NCI-H1436 (cell line): ENCODE data around the gene MBTPS2.
"Not testable (repeated sequence)": the region's sequence is repeated elsewhere in the genome, so short reads cannot be mapped to it uniquely, and the experiment has no call there.

Source experiments
- DNase-seq: peaks from one replicate; lab custom pipeline; 2025; lab: John Stamatoyannopoulos, UW

The MBTPS2 gene

DNA sequence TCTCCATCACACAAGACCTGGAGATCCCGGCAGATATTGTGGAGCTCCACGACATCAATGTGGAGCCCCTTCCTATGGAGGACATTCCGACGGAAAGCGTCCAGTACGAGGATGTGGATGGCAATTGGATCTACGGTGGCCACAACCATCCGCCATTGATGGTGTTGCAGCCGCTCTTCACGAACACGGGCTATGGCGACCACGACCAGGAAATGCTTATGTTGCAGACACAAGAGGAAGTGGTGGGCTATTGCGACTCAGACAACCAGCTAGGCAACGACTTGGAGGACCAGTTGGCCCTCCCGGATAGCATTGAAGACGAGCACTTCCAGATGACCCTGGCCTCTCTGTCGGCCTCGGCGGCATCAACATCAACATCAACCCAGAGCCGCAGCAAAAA lies 17.1 kb downstream of the MBTPS2 start:
- no peak for DNase-seq

DNA sequence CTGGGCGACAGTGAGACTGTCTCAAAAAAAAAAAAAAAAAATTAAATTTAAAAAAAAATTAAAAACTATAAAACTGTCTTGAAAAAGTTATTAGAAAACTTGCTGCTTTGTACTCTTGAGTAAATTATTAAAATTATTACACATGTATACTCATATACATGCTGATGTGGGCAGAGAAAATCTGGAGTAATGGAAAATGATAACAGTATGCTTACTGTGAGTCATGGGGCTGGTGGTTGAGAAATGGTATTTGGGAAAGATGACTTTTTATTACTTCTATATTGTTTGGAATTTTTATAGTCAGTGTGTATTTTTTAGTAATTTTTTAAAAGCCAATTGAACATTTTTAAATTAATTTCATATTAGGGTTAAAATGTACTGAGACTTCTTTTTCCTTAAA lies 23.8 kb downstream of the MBTPS2 start:
- DNase-seq, result no peak

- no peak for DNase-seq
These were observed 26.0 kb downstream of the MBTPS2 start for GRCh38 chrX:21865436-21865835.

DNA sequence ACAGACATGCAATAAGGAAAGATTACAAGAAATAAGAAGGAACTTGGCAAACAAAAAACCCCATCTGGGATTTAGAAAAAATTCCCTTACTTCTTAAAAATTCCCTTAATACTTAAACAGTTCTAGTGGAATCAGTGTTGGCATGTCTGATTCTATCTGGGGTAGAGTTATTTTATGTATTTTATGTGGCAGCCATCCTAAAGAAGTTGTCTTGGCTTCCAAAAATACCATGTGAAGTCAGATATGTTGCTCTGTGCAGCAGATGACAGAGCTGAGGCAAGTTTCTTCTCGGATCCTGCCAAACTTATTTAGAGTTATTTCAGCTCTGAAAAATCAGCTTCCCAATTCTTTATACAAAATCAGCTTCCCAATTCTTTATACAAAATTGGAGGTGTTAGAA lies 31.1 kb downstream of the MBTPS2 start:
- no peak for DNase-seq

DNA sequence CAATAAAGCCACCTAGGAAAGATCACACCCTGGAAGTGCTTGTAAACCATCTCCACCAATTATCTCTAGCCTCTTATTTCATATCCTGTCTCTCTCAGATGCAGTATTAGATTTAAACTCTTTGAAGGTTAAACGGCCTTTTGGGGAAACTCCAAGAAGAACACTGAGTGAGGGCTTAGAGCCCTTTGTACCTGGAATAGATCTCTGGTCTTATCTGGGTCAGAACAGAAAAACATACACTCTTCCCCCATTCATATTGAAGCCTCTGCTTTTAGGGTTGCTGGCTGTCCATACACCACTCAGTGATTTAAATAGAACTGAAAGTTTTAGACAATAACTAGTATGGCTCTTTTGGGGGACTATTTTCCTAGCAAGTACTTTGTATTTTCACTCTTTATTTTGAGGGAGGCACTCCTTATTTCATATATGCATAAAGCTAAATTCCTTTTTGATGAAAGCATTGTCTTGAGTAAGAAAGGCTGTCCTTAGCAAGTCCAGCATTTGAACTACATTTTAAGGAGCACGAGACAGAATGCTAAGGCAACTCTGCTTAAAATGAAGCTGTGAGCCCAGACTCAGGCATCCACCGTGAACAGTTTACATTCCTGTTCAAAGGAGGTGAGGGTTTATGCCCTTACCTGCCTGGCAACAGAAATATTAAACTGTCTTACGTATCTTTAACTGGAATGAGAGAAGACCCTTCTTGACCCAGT lies 33.8 kb downstream of the MBTPS2 start:
- DNase-seq, result no peak

- not testable (repeated sequence) for DNase-seq
These were observed 34.8 kb downstream of the MBTPS2 start for GRCh38 chrX:21874182-21874581.

DNA sequence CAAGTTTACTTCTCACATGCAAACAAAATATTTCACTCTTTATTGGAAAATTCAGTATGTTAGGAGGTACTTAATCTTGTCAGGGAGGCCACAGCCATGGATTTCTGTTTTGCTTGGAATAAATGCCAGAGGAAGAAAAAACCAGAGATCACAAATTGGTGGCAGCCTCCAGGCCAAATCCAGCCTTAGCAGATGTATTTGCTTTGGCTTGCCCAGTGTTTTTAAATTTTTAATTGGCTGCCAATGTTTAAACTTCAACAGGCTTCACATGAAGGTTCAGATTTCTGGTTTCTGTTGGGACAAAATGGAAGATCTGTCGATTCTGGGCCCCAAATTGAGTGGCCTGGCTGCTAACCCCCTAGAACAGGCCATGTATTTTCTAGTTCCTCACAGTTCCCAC lies 35.6 kb downstream of the MBTPS2 start:
- no peak for DNase-seq

DNA sequence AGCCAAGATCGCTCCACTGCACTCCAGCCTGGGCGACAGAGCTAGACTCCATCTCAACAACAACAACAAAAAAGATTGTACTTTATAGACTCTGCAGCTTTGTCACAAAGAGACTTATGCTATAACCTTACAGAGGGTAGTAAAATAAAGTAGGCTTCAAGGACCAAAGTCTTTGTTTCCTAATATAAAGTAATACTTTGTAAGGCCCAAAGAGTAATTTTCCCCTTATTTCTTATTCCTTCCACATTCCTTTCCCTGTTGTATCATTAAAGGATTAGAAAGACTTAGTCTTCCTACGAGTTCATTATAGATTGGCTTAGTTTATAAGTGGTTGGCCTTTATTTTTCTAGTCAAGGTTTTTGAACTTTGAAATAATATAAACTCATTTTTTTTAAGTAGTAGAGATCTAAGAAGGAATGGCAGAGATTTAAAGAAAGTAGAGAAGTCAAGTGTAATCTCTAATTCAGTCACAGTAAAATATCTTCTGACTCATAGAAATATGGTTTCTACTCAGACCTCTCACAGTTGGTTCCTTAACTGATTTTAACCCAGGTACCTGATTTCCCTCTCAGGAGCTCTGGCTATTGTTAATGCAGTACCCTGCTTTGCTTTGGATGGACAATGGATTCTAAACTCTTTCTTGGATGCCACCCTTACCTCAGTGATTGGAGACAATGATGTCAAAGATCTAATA lies 42.6 kb downstream of the MBTPS2 start:
- DNase-seq, result no peak

GRCh38 chrX:21883258-21883657 lies 43.8 kb downstream of the MBTPS2 start:
- DNase-seq, result no peak

DNA sequence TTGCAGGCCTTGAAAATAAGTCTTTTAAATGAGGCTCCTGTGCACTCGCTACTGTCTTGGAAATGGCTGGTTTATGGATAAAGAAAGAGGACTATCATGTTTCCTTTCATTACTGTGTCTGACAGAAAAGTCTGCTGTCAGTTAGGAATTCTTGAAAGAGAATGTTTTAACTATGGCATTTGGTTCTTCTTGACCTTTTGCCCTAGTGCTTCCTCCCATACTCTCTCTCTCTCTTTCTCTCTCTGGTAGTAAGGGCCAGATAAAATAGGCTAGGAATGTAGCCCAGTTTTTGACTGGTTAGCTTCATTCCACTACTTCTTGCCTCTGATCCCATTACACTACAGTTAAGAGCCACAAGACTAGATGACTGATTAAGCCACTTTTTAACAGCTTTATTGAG lies 46.2 kb downstream of the MBTPS2 start:
- DNase-seq, result no peak

GRCh38 chrX:21905313-21905712 lies 65.9 kb downstream of the MBTPS2 start:
- no peak for DNase-seq

DNA sequence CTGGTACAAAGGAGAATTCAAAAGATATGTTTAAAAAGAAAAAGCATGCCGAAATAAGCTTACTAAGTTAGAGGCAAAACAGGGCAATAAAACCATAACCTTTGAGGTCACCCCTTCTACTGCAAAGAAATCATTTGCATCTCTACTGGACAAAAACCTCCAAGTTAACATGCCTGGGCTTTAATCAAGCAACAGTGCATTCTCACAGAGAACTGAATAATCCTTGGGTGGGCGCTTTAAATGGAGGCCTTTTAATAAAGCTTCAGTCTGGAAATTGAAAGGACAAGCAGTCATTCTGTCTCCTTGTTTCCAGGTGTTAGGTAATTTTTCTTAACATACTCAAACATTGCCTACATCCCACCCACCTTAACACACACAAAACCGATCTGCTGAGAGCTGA lies 66.5 kb downstream of the MBTPS2 start:
- no peak for DNase-seq

DNA sequence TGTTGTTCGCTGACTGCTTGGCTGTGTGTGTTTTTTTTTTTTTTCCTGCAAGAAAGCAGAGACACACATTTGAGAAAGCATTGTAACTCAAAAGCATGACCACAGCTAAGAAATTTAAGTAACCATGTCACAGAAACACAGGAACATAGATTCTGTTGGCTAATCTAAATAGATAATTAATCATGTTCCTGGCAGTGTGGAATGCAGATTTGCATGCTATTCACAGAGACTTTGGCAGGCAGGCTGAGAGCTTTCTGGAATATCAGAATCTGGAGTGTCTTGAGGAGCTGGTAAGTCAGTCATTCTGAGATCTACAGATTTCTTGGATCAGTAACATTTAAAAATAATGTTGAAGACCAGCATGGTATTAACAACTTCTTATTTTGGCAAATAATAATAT lies 67.8 kb downstream of the MBTPS2 start:
- no peak for DNase-seq

DNA sequence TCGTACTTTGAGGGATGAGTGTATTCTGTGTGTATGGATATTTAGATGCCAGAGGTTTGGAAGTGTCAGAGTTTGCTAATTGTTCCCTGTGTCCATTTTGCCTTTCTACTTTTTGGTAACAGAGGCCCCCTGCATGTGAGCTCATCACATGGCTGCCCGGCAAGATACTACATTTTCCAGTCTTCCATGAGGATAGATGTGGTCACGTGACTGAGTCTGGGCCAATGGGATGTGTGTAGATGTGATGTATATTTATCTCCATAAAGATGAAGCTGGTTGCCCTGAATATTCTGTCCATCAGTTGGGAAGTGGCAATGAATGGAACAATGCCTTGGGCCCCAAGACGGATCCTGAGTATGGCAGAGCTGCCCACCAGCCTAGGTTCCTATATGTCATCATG lies 72.1 kb downstream of the MBTPS2 start:
- no peak for DNase-seq

GRCh38 chrX:21912220-21912619 lies 72.8 kb downstream of the MBTPS2 start:
- DNase-seq, result no peak

DNA sequence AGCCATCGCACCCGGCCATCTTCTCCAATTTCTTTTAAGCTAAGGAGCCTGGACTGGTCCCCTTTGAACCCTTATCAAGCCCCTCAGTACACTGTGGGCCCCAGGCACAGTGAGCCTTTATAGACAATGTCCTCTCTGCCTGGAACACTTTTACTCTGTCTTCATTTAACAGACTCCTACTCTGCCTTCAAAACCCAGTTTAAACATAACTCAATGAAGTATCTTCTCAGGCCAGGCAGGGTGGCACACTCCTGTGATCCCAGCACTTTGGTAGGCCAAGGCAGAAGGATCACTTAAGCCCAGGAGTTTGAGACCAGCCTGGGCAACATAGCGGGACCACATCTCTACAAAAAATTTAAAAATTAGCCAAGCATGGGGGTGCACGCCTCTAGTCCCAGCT lies 73.6 kb downstream of the MBTPS2 start:
- no peak for DNase-seq

- DNase-seq, result no peak
These were observed 86.7 kb downstream of the MBTPS2 start for GRCh38 chrX:21926116-21926515.

DNA sequence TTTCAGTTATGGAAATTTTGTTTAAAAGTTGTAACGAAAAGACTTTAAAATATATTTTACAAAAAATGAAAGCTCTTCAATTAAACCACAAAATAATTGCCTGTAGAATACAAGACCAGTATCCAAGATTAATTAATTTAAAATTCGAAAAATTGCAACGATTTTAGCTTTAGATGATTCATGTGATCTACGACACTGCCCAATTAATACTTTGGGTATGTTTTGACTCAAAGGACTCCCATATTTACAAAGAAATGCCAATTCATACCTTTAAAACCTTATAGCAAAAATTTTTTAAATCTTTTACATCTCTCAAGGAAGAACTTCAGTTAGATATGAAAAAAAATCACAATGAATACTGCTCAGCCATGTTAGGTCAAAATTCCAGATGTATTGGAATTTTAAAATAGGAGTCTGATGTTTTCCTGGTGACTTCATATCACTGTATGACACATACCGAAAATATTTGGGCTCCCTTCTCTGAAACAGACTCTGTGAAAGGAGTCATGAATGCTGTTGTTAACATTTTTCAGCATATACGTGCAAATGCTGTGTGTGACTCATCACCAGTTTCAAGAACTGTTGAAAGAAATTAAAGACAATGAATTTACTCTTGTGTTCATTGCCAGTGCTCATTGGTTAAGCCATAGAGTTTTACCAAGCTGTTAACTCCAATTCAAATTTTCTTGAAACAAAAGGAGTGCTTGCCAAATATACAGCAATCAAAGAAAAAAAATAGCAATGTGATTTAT lies 87.3 kb downstream of the MBTPS2 start:
- DNase-seq, result no peak

- DNase-seq, result no peak
These were observed 89.8 kb downstream of the MBTPS2 start for GRCh38 chrX:21929209-21929608.

DNA sequence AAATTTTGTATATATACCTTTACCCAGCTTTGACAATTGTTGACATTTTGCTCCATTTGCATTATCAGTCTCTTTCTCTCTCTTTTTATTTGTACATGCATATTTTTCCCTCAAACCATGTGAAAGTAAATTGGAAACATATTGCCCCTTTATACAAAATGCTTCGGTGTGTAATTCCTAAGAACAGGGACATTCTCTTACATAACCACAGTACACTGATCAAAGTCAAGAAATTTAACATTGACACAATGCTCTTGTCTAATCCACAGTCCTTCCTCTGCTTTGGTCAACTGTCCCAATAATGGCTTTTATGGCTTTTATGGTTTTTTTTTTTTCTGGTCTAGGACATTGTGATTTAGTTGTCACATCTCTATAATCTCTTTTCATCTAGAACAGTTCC lies 91.6 kb downstream of the MBTPS2 start:
- DNase-seq, result no peak

GRCh38 chrX:21932292-21933002 lies 93.0 kb downstream of the MBTPS2 start:
- DNase-seq, result no peak

GRCh38 chrX:21933077-21933476 lies 93.7 kb downstream of the MBTPS2 start:
- DNase-seq, result no peak

GRCh38 chrX:21934414-21934813 lies 95.0 kb downstream of the MBTPS2 start:
- DNase-seq, result no peak
